ENCODE measurements around the gene KLRC1.
A peak's percentile ranks its signal among the peaks of the same experiment; 100 is the strongest.
"Not testable (repeated sequence)": the region's sequence is repeated elsewhere in the genome, so short reads cannot be mapped to it uniquely, and the experiment has no call there.

Gene KLRC1

GRCh38 chr12:10422159-10422558 lies 31.0 kb downstream of the KLRC1 start:
- not testable (repeated sequence) for DNase-seq (ENCODE audit: low read depth, low spot score)

DNA sequence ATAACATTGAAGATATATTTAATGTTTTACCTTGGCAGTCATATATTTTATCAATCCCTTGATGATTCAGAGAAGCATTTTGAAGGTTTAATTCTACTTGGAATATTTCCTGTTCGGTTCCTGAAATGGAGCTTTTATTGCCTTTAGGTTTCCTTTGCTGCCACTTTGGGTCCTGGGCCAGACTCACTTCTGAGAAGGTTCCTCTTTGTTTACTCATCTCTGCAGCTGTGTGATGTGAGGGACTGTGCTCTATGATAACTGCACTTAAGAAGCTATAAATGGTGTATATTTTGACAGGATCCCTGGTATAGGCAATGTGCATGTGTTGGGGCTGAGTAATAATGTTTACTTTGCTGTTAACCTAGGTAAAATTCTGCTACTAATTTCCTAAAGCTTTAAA lies 32.8 kb downstream of the KLRC1 start, which contains the start of gene KLRC3:
Gene KLRC3, minus strand, starts transcription at position 262 of the 400 bp plus-strand sequence. Its CDS starts 45 bp downstream, at position 217.
- not testable (repeated sequence) for DNase-seq (ENCODE audit: low read depth, low spot score)

DNA sequence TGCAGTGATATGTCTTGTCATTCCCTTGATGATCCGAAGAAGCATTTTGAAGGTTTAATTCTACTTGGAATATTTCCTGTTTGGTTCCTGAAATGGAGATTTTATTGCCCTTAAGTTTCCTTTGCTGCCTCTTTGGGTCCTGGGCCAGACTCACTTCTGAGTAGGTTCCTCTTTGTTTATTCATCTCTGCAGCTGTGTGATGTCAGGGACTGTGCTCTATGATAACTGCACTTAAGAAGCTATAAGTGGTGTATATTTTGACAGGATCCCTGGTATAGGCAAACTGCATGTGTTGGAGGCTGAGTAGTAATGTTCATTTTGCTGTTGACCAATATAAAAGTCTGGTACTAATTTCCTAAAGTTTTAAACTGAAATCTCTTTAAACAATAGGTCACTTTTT lies 43.8 kb downstream of the KLRC1 start, which contains the start of gene KLRC4:
Gene KLRC4, minus strand, starts transcription at position 366 of the 400 bp plus-strand sequence. Its CDS starts 182 bp downstream, at position 184.
- peak; percentile 77 for DNase-seq (ENCODE audit: low read depth, low spot score)

DNA sequence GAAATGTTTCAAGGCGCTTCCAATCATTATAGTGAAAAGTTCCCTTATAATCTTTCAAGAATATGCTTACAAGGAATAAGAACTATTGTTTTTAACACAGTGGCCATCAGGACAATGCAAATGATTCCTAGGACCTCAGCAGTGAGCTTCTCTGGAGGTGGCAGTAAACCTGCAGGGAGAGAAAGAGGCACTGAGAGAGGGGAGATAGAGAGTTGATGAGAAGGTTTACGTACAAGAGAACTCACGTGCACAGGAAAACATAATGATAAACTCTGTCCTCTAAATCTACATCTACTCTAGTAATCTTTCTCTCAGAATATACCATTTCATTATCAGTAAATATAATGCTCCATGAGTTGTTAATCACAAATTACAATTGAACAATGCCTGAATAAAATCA lies 44.3 kb downstream of the KLRC1 start:
- DNase-seq (ENCODE audit: low read depth, low spot score): no peak

DNA sequence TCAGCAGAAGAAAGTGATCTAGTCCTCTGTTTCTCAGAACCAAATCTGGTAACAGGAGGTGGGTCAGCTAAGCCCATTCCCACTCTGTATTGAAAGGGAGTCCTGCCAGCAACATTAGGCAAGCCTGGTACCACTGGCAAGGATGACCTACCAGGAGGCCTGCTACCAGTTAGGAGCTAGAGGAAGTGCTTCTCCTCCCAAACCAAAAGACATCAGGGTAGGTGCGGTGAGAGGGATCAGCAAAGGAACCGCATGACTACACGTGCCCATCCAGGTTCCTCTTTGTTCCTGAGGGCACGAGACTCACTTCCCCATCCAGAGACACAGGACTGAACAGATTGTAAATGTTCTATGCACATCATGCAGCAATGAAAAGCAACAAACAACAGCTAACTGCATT lies 46.5 kb downstream of the KLRC1 start:
- no peak for DNase-seq (ENCODE audit: low read depth, low spot score)

DNA sequence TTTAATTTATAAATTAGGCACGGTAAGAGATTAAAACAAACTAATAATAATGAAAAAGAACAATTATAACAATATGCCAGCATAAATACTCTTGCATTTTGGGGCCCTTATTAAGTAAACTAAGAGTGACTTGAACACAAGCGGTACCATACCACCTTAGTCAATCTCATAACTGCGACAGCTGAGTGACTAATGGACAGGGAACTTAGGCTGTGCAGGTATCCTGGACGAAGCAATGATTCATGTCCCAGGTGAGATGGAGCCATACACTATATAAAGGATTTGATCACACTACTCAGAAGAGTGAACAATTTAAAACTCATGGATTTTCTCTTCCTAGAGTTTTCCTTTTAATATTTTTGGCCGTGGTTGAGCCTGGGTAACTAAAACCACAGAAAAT lies 47.9 kb downstream of the KLRC1 start:
- no peak for DNase-seq (ENCODE audit: low read depth, low spot score)

- no peak for DNase-seq (ENCODE audit: low read depth, low spot score)
Measured at GRCh38 chr12:10404798-10405197, 48.4 kb downstream of the KLRC1 start.

DNA sequence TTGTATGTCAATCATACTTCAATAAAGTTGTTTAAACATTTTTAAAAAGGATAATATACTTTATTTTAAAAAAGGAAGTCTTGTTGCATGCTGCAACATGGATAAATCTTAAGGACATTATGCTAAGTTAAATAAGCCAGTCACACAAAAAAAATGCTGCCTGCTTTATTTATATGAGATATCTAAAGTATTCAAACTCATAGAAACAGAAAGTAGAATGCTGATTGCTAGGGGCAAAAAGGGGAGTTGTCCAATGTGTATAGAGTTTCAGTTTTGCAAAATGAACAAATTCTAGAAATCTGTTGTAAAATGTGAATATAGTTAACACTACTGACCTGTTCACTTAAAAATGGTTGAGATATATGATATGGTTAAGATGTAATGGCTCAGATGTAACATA lies 52.3 kb downstream of the KLRC1 start:
- DNase-seq (ENCODE audit: low read depth, low spot score): no peak

DNA sequence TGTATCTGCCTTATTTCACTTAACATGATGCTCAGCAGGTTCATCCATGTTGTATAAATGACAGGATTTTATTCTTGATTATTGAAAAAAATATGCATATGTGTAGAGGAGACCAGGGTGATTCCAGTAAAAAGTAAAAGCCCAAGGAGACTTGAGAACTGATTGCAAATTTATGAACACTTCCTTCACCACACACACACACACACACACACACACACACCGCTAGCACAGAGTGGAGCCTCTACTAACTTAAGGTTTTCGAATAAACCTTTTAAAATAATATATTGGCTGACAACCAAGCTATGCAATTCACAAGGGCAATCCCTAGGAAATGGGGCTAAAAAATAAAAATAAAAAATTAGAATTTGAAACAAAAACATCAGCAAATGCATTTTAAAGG lies 55.0 kb downstream of the KLRC1 start:
- DNase-seq (ENCODE audit: low read depth, low spot score): no peak

DNA sequence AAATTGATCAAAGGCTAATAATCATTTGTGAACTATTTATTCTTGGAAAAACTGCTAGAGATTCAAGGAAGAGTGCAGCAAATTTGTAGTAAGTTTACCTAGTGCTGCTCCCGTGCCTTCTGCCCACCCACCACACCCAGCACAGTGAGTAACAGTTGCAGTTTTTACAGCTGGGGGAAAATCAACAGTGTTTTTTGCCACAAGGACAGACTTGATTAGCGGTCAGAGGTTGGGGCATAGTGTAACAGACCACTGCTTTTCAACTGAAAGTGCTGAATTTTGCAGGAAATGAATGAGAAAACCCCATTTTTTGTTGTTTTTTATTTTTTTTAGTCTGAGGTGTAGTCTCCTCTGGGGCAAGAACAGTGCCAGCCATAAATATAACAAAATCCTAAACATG lies 55.9 kb downstream of the KLRC1 start:
- DNase-seq (ENCODE audit: low read depth, low spot score): no peak

DNA sequence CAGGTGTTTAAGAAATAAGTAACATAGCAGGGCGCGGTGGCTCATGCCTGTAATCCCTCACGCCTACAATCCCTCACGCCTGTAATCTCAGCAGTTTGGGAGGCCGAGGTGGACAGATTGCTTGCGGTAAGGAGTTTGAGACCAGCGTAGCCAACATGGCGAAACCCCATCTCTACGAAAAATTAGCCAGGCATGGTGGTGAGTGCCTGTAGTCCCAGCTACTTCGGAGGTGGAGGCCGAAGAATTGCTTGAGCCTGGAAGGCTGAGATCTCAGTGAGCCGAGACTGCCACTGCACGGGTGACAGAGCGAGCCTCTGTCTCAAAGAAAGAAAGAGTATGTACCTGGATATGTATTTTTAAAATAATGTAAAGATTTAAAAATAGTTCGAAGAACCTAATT lies 57.0 kb downstream of the KLRC1 start:
- not testable (repeated sequence) for DNase-seq (ENCODE audit: low read depth, low spot score)
